NB4 (cell line): Measurements from ENCODE around the gene GNA15.

ENCODE experiments used
- CTCF ChIP-seq: IDR thresholded peaks from one replicate; pipeline ENCODE4 v1.5.1; 2012; ENCODE audit warnings: low read depth, low read length
- POLR2A ChIP-seq: IDR thresholded peaks from 2 replicates; pipeline ENCODE4 v1.6.1; 2011; ENCODE audit warnings: mild to moderate bottlenecking; ENCODE audit not compliant: insufficient read length; ENCODE audit errors: extremely low read depth
- TF ChIP-seq, protein P1 (sequence below): IDR thresholded peaks from 2 replicates; pipeline ENCODE4 v1.6.1; 2011; ENCODE audit warnings: low read depth, low read length

DNA sequence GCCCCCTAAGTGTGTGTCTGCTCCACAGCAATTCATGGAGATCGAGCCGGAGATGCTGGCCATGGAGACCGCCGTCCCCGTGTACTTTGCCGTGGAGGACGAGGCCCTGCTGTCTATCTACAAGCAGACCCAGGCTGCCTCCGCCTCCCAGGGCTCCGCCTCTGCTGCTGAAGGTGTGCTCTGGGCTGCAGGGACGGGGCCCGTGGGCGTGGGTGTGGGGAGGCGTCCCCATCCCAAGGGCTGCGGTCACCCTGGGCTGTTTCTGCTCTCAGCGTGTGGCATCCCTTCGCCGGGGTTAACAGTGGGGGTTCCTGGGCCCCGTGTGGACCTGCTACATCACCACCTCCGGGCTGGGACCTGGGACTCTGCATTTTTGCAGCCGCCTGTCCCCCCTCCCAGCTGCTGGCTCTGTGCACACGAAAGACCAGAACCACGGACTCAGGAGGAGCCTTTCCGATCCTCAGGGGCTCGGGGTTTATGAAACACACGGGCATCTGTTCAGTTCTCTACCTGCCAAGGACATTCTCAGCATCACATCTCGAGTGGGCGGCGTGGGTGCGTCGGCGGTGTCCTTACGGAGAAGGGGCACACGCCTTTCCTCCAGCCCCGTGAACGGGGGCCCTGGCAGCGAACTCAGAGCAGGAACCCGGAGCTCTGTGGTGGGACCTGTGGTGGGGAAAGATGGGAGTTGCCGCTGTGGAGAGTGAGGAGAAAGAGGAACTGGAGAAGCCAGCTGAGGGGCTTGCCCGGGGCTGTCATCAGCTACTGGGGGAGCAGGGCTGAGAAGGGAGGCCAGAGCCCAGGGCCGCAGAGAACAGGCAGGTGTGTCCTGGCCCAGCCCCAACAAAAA, 57.6 kb downstream of the GNA15 start:
- TF ChIP-seq, protein P1, sequence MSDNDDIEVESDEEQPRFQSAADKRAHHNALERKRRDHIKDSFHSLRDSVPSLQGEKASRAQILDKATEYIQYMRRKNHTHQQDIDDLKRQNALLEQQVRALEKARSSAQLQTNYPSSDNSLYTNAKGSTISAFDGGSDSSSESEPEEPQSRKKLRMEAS = 0 out of 2 replicates have a peak, but pooled peaks have one; percentile 16
- TF ChIP-seq CTCF = no peak
- TF ChIP-seq POLR2A = no peak
